GM21423 (cell line): ENCODE results near the gene PLA2G2A.
"Not testable (repeated sequence)": the region's sequence is repeated elsewhere in the genome, so short reads cannot be mapped to it uniquely, and the experiment has no call there.

Source experiments
- ATAC-seq: cut with Tn5 transposase; IDR thresholded peaks from one replicate; pipeline ENCODE4 v1.9.1; 2021; ENCODE audit warnings: mild to moderate bottlenecking, moderate library complexity; ENCODE audit not compliant: unreplicated experiment

The PLA2G2A gene

GRCh38 chr1:19979494-19979977 is at the start of gene PLA2G2A:
PLA2G2A (minus strand) TSS chr1:19979618; CDS start chr1:19978773, 845 bp downstream.
- ATAC-seq = no peak

- ATAC-seq = no peak
Measured at GRCh38 chr1:20028726-20029125, 49.3 kb upstream of the PLA2G2A start.

- ATAC-seq = no peak
Measured at GRCh38 chr1:20028125-20028524, 48.7 kb upstream of the PLA2G2A start.

- no peak for ATAC-seq
Measured at GRCh38 chr1:20017741-20018140, 38.3 kb upstream of the PLA2G2A start.

- ATAC-seq = no peak
Measured at GRCh38 chr1:20014153-20014552, 34.7 kb upstream of the PLA2G2A start.

- ATAC-seq = no peak
Measured at GRCh38 chr1:20010016-20010415, 30.6 kb upstream of the PLA2G2A start.

GRCh38 chr1:20009212-20009611 is 29.8 kb upstream of the PLA2G2A start:
- no peak for ATAC-seq

GRCh38 chr1:20008391-20008841 is 29.0 kb upstream of the PLA2G2A start:
- ATAC-seq = no peak

- not testable (repeated sequence) for ATAC-seq
Measured at GRCh38 chr1:19998823-19999222, 19.4 kb upstream of the PLA2G2A start.

- no peak for ATAC-seq
Measured at GRCh38 chr1:19990689-19991088, 11.3 kb upstream of the PLA2G2A start.

- not testable (repeated sequence) for ATAC-seq
Measured at GRCh38 chr1:19990182-19990582, 10.8 kb upstream of the PLA2G2A start.

- ATAC-seq = no peak
Measured at GRCh38 chr1:19988267-19989006, 9.0 kb upstream of the PLA2G2A start.

GRCh38 chr1:19987719-19988118 is 8.3 kb upstream of the PLA2G2A start:
- ATAC-seq = no peak

GRCh38 chr1:19984409-19985016 is 5.1 kb upstream of the PLA2G2A start:
- ATAC-seq = not testable (repeated sequence)

- ATAC-seq = no peak
Measured at GRCh38 chr1:19981507-19982312, 2.3 kb upstream of the PLA2G2A start.

GRCh38 chr1:19981170-19981506 is 1.7 kb upstream of the PLA2G2A start:
- no peak for ATAC-seq

GRCh38 chr1:19980314-19980713 is 896 bp upstream of the PLA2G2A start:
- no peak for ATAC-seq

- no peak for ATAC-seq
Measured at GRCh38 chr1:19978143-19978542, 1.3 kb downstream of the PLA2G2A start.

GRCh38 chr1:19976317-19977003 is 3.0 kb downstream of the PLA2G2A start:
- no peak for ATAC-seq

GRCh38 chr1:19975423-19976193 is 3.8 kb downstream of the PLA2G2A start:
- no peak for ATAC-seq
